Esophagus squamous epithelium (tissue), 5 donors: ENCODE measurements around the gene KCTD8. TPM values are rescaled to one million over a fixed set of nuclear protein-coding genes. Genes with fewer than 3 reads are reported as not detected.

ENCODE experiments used
- DNase-seq: peaks from one replicate; lab custom pipeline; 2025; lab: John Stamatoyannopoulos, UW
- H3K27ac ChIP-seq, 4 donors: fragments of 200-600 bp; sonication (generic); one replicate each; pipeline ENCODE4 v1.5.1; 2016 to 2019; ENCODE audit warnings: mild to moderate bottlenecking in 1 of 4
- H3K27me3 ChIP-seq, 4 donors: fragments of 200-600 bp; sonication (generic); 1 replicate in 3 of 4; 2 replicates in 1 of 4; pipeline versions ENCODE4 v1.5.1 to v1.6.0; 2017 to 2021; ENCODE audit warnings: antibody characterized with exemption in 1 of 4
- H3K36me3 ChIP-seq, 3 donors: fragments of 200-600 bp; sonication (generic); one replicate each; pipeline ENCODE4 v1.5.1; 2016 to 2019
- H3K4me1 ChIP-seq, 3 donors: fragments of 200-600 bp; sonication (generic); one replicate each; pipeline ENCODE4 v1.5.1; 2017 to 2019
- H3K4me3 ChIP-seq, 4 donors: fragments of 200-600 bp; sonication (generic); 1 replicate in 3 of 4; 2 replicates in 1 of 4; pipeline ENCODE4 v1.5.1; 2016 to 2019; ENCODE audit warnings: mild to moderate bottlenecking in 2 of 4, moderate library complexity in 1 of 4
- H3K9me3 ChIP-seq, 3 donors: fragments of 200-600 bp; sonication (generic); one replicate each; pipeline ENCODE4 v1.5.1; 2016 to 2019
- POLR2A ChIP-seq, 4 donors: fragments of 450-650 bp; IDR thresholded peaks; one replicate each; pipeline ENCODE4 v1.6.1; 2017; ENCODE audit warnings: antibody characterized with exemption in 4 of 4, mild to moderate bottlenecking in 4 of 4, moderate library complexity in 3 of 4
- WGBS, 2 donors: methylation state at CpG; one replicate each; pipeline ENCODE4 v1.1.5; 2018; 5-methylcytosine and 5-hydroxymethylcytosine counted together
- intact Hi-C: fragments of 100-400 bp; cut with DNase I; formaldehyde crosslinking; loops from one replicate; pipeline ENCODE4 v1.15.0; 2022
- total RNA-seq, 4 donors: library from RNA; depleted of rRNA; stranded (reverse); fragments of >200 nt; gene quantifications; one replicate each; pipeline ENCODE4 v1.1.0, GENCODE V29; 2016
- TF ChIP-seq, protein P1 (sequence below), 6 experiments: fragments of 450-650 bp in 4 of 6; fragments of 200-600 bp in 2 of 6; sonication (generic) in 2 of 6; IDR thresholded peaks; one replicate each; pipeline ENCODE4 v1.5.1; 2016 to 2019; ENCODE audit warnings: antibody characterized with exemption in 6 of 6, mild to moderate bottlenecking in 4 of 6, moderate library complexity in 4 of 6
- donor health status: DM: yes; HTN: yes; CAD: no.

KCTD8 gene
- total RNA-seq, 4 donors from 2014 or later, result 0.45 to 0.95 (median 0.85) TPM; not detected in 1

DNA sequence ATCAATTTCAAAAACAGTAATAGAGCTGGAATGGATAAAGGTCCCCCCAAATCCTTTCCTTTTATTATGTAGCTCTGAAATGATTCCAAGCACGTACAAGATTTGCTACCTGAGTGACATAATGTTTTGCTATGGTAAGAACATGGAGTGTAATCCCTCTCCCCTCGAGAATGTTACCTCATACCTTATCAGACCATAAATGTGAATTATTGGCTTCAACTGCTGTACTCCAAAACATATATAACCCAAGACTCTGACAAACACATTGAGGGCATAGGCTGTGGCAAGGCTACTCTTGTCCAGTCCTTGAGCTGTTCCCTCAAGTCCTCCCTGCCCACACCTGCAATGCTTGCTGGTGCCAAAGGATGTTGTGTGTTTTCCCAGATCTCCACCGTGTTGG is 286.9 kb downstream of the KCTD8 start:
- DNase-seq, result no peak
- TF ChIP-seq, protein P1, sequence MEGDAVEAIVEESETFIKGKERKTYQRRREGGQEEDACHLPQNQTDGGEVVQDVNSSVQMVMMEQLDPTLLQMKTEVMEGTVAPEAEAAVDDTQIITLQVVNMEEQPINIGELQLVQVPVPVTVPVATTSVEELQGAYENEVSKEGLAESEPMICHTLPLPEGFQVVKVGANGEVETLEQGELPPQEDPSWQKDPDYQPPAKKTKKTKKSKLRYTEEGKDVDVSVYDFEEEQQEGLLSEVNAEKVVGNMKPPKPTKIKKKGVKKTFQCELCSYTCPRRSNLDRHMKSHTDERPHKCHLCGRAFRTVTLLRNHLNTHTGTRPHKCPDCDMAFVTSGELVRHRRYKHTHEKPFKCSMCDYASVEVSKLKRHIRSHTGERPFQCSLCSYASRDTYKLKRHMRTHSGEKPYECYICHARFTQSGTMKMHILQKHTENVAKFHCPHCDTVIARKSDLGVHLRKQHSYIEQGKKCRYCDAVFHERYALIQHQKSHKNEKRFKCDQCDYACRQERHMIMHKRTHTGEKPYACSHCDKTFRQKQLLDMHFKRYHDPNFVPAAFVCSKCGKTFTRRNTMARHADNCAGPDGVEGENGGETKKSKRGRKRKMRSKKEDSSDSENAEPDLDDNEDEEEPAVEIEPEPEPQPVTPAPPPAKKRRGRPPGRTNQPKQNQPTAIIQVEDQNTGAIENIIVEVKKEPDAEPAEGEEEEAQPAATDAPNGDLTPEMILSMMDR (IDR thresholded peaks at IDR 0.05), result no peak
- Histone ChIP-seq H3K9me3 (no peaks in the 10 kb centered on the region), H3K4me1 (no peaks in the 10 kb centered on the region), H3K27me3 (no peaks in the 10 kb centered on the region), H3K4me3 (no peak overlapping the region), H3K36me3 (no peaks in the 10 kb centered on the region), H3K27ac (no peak overlapping the region)
- WGBS, 2 donors, result 49% methylated on average over 3 of the region's 3 CpGs
- intact Hi-C loops, result no loop called here

DNA sequence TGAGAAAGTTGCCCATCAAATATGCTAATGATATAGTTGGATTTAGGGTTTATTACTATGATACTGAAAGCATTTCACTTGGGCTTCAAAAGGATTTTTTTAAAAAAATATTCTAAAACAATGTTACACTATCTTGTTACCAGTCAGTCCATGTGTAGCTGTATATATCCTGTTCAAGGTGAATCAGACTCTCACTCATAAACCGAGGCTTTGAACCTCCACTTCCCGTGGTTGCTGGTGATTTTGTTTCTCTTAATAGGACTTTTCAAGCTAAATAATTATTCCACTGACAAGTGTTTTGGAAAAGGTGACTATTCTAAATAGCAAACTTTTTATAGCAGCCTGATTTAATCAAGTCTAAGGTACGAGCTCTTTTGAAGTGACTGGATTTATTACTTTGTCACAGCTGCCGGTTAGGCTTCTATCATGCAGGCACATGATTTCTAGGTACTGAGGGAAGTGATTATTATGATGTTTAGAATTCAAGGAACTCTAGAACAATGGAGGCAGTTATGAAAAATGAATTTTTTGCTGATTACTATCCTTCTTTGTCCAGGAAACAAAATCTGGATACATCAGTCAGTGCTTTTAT is 287.7 kb downstream of the KCTD8 start:
- no peaks in the 10 kb centered on the region for H3K9me3 ChIP-seq
- H3K4me1 ChIP-seq, result no peaks in the 10 kb centered on the region
- H3K27ac ChIP-seq, result no peak overlapping the region
- H3K4me3 ChIP-seq, result no peak overlapping the region
- no peak for TF ChIP-seq POLR2A (IDR thresholded peaks at IDR 0.05)
- TF ChIP-seq, protein P1 (IDR thresholded peaks at IDR 0.05), result no peak
- WGBS, 2 donors, result 20 to 36% methylated on average over 4 of the region's 4 CpGs
- no peaks in the 10 kb centered on the region for H3K27me3 ChIP-seq
- intact Hi-C loops, result no loop called here
- H3K36me3 ChIP-seq, result no peaks in the 10 kb centered on the region
- no peak for DNase-seq

DNA sequence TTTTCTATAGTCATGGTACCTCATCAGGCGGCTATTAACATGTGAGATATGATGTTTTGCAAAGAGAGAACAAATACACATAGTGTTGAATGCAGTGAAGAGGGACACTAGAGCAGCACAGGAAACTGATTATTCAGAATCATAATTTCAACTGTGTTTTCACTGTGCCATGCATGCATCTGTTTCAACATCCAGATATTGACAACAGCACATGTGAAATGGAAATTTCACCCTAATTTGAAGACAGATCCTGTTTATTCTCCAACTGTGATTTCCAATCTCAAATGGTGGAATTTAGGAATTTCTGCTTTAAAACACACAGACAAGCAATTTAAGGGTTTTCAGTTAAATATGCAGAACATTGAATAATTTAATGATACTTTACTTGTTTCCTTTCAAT is 288.6 kb downstream of the KCTD8 start:
- intact Hi-C loops, result no loop called here
- Histone ChIP-seq H3K9me3 (no peaks in the 10 kb centered on the region), H3K27me3 (no peaks in the 10 kb centered on the region), H3K36me3 (no peaks in the 10 kb centered on the region), H3K27ac (no peak overlapping the region), H3K4me3 (no peak overlapping the region), H3K4me1 (no peaks in the 10 kb centered on the region)
- no peak for TF ChIP-seq POLR2A (IDR thresholded peaks at IDR 0.05)
- TF ChIP-seq, protein P1 (IDR thresholded peaks at IDR 0.05), result no peak
- WGBS, 2 donors, result 82 to 89% methylated on average over 1 of the region's 1 CpG
- DNase-seq, result no peak

DNA sequence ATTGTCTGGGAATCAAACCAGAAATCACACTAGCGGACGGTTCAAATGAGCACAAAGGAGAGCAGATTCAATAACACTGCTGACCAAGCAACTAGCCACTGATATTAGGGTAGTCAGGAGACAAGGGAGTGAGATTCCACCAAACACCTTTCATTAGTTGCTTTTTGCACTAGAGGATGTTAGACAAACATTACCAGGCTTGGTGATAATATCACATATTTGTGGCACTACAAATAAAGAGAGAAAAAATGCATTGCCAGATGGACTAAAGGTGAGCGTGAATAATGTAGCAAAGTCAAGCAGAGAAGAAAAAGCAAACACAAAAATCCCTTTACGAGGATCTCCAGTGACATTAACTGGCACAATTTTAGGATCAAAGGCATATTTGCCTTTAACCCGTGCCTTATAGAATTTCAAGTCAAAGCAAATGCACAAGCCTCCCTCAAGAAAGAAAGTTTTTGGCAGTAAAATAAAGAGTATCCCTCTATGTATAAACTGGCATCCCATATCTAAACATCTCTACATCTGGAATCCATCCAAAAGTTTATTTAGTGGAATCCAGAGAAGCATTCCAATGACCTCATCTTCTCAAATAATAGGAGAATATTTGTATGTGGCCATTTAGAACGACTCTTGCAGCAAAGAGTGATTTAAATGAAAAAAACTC is 290.9 kb downstream of the KCTD8 start:
- Histone ChIP-seq H3K4me3 (no peak overlapping the region), H3K4me1 (no peaks in the 10 kb centered on the region), H3K27me3 (no peaks in the 10 kb centered on the region), H3K9me3 (no peaks in the 10 kb centered on the region), H3K36me3 (no peaks in the 10 kb centered on the region), H3K27ac (no peak overlapping the region)
- TF ChIP-seq, protein P1 (IDR thresholded peaks at IDR 0.05), result no peak
- no peak for TF ChIP-seq POLR2A (IDR thresholded peaks at IDR 0.05)
- 33 to 43% methylated on average over 6 of the region's 6 CpGs for WGBS, 2 donors
- intact Hi-C loops, result no loop called here
- DNase-seq, result no peak

DNA sequence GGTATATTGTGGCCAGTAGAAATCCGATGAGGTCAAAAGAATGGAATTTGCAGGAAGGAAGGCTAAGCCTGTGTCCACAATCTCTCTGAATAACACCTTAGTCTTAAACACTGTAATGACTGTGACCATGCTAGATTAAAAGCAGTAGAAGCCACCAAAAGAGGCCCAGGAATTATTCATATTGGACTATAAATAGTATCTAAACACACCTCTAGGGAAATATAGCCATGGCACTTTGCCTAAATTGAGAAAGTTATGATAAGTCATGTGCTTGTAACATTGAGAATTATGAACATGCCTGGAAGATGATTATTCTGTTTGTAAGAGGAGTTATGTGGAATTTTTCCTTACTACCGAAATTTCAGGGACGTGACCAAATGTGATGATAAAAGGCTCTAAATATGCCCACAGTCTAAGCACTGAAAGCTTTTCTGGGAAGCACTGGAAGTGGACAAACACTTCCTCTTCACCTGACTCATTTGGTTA is 298.5 kb downstream of the KCTD8 start:
- DNase-seq, result no peak
- intact Hi-C loops, result no loop called here

More for the DNA sequence above, 298.5 kb downstream of the KCTD8 start:
- Histone ChIP-seq H3K4me1 (peaks cover 0 to 2% (median 0%) of the 10 kb centered on the region in 3 donors), H3K4me3 (no peak overlapping the region), H3K27ac (no peak overlapping the region), H3K36me3 (no peaks in the 10 kb centered on the region), H3K9me3 (peaks cover 0 to 8% (median 0%) of the 10 kb centered on the region in 3 donors), H3K27me3 (no peaks in the 10 kb centered on the region)
- TF ChIP-seq POLR2A (IDR thresholded peaks at IDR 0.05), result no peak
- TF ChIP-seq, protein P1 (IDR thresholded peaks at IDR 0.05), result no peak
- 53 to 56% methylated on average over 3 of the region's 3 CpGs for WGBS, 2 donors
